NCI-H460 (cell line): ENCODE results near the gene NOL8. TPM values are rescaled to one million over a fixed set of nuclear protein-coding genes. Genes with fewer than 3 reads are reported as not detected.

Source experiments
- DNase-seq: peaks from one replicate; pipeline ENCODE4 v3.0.0-alpha.2; 2016; ENCODE audit warnings: low read depth; ENCODE audit errors: extremely low read depth
- polyA plus RNA-seq: library from polyadenylated mRNA; depleted of rRNA; stranded (reverse); fragments of >200 nt; gene quantifications from 2 replicates; pipeline ENCODE4 v1.2.3, GENCODE V29; 2014; cell fraction: nucleus; rRNA removed
- total RNA-seq: library from RNA; depleted of rRNA; stranded (reverse); fragments of >200 nt; shearing (Covaris generic); gene quantifications from 2 replicates; pipeline ENCODE4 v1.2.3, GENCODE V29; 2014; rRNA removed

The NOL8 gene
- 30.5 and 38.5 TPM in 2 replicates for total RNA-seq
- polyA plus RNA-seq: 56.6 and 65.2 TPM in 2 replicates

GRCh38 chr9:92325269-92325990, at the start of gene NOL8, which contains the start of gene CENPP:
NOL8 (minus strand) TSS chr9:92325350; CDS start chr9:92324161, 1,189 bp downstream.
CENPP (plus strand) TSS chr9:92325953.
- peak; percentile 85 for DNase-seq

- no peak for DNase-seq
These were observed 48.0 kb upstream of the NOL8 start for GRCh38 chr9:92373167-92373566.

GRCh38 chr9:92369075-92369474, 43.9 kb upstream of the NOL8 start:
- DNase-seq: no peak

- no peak for DNase-seq
These were observed 34.9 kb upstream of the NOL8 start for GRCh38 chr9:92360083-92360482.

GRCh38 chr9:92359394-92359995, 34.3 kb upstream of the NOL8 start:
- no peak for DNase-seq

GRCh38 chr9:92353051-92353450, 27.9 kb upstream of the NOL8 start:
- no peak for DNase-seq

GRCh38 chr9:92350740-92351133, 25.6 kb upstream of the NOL8 start:
- no peak for DNase-seq

GRCh38 chr9:92349771-92350739, 24.9 kb upstream of the NOL8 start:
- DNase-seq: no peak

GRCh38 chr9:92345582-92345981, 20.4 kb upstream of the NOL8 start:
- no peak for DNase-seq

- DNase-seq: no peak
These were observed 17.8 kb upstream of the NOL8 start for GRCh38 chr9:92342825-92343488.

GRCh38 chr9:92341578-92341977, 16.4 kb upstream of the NOL8 start:
- no peak for DNase-seq

- no peak for DNase-seq
These were observed 8.1 kb upstream of the NOL8 start for GRCh38 chr9:92333282-92333634.

- DNase-seq: no peak
These were observed 7.6 kb upstream of the NOL8 start for GRCh38 chr9:92332577-92333281.

- DNase-seq: peak; percentile 19
These were observed 3.1 kb upstream of the NOL8 start for GRCh38 chr9:92328225-92328624.

GRCh38 chr9:92327283-92327850, 2.2 kb upstream of the NOL8 start:
- DNase-seq: no peak

GRCh38 chr9:92325991-92326500, 896 bp upstream of the NOL8 start:
- no peak for DNase-seq

- no peak for DNase-seq
These were observed 271 bp downstream of the NOL8 start for GRCh38 chr9:92324889-92325268.

GRCh38 chr9:92324431-92324830, 719 bp downstream of the NOL8 start:
- no peak for DNase-seq

GRCh38 chr9:92315456-92315855, 9.7 kb downstream of the NOL8 start:
- no peak for DNase-seq
